HG02970 (cell line): ENCODE data around the gene EED.
"Not testable (repeated sequence)": the region's sequence is repeated elsewhere in the genome, so short reads cannot be mapped to it uniquely, and the experiment has no call there.

ENCODE experiments used
- ATAC-seq: cut with Tn5 transposase; IDR thresholded peaks from one replicate; pipeline ENCODE4 v1.9.1; 2021; ENCODE audit warnings: mild to moderate bottlenecking, moderate library complexity, moderate number of reproducible peaks; ENCODE audit not compliant: unreplicated experiment, low FRiP score

The EED gene

DNA sequence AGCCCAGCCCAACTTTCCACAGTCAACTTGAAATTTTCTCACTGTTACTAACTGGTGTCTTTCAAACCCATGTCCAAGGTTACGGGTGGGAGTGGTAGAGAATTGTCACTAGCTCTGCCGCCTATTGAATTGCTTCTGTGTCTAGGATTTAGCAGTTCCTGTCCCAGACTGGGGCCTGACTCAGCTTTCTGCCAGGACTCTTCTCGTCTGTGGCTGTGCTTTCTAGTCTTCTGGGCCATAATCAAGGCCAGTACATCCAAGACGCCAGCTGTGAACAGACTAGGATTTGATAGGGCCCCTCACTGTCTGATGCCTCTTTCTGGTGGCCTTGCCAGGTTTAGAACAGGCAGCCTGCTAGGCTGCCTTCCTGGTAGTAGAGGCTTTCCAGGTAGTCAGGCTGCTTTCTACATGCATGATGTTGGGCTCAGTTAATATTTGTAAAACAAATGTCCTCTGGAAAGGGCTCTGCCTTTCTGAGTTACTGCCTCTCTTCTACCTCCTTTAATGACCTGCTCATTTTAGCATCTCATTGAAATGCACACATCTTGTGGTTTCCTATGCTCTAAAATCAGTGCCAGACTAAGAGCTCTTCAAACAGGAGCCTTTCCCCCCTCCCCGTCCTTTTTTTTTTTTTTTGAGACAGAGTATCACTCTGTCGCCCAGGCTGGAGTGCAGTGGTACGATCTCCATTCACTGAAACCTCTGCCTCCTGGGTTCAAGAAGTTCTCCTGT lies 44.4 kb downstream of the EED start:
- no peak for ATAC-seq

DNA sequence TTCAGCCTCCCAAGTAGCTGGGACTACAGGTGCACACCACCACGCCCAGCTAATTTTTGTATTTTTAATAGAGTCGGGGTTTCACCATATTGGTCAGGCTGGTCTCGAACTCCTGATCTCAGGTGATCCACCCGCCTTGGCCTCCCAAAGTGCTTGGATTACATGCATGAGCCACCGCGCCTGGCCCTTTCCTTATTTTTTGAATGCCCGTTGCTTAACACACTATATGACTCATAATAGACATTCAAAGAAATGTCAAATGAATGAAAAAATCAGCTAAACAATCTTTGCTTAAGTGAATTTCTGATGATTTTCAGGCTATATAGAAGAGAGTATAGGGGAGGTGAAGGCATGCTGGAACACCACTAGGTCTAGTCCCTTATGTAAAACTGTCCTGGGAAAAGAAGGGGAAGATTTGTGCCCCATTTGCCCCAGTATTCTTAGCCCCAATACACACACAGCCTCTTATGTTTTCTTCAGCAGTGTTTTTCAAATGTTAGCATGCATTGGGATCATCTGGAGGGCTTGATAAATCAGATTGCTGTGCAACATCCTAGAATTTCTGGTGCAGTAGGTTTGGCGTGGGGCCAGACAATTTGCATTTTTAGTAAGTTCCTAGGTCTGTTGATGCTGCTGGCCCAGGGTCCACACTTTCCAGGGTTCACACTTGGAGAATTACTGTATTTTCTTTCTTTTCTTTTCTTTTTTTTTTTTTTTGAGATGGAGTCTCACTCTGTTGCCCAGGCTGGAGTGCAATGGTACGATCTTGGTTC lies 45.1 kb downstream of the EED start:
- ATAC-seq = not testable (repeated sequence)

DNA sequence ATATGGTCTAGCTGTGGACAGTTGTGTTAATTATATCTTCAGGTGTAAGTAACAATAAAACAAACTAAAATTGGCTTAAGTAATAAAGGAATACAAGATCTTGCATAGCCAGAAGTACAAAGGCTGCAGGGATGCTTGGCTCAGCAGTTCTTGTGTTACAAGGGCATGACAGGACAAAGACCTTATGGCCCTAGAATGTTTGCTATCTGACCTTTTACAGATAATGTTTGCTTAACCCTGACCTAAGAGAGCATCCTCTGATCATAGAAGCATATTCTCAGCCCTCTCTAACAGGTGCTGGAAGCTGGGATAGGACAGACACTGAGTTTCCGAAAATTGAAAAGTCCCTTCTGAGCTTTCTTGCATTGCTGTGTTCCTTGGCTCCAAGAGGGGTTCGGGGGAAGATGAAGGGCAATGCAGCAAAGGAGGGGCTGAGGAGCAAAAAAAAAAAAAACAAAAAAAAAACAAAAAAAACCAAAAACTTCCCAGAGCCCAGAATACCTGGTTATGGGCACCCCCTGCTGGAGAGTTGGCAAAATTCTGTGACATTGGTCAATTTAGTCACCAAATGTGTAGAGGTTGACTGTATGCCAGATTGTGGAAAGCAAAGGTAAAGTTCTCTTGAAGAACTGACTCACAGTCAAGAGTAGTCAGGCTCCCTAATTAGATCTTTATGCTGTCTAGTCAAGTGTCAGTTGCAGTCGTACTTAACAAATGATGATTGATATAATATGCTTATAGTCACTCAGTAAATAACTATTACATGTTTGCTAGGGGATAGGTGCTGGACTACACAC lies 47.1 kb downstream of the EED start:
- ATAC-seq = no peak

DNA sequence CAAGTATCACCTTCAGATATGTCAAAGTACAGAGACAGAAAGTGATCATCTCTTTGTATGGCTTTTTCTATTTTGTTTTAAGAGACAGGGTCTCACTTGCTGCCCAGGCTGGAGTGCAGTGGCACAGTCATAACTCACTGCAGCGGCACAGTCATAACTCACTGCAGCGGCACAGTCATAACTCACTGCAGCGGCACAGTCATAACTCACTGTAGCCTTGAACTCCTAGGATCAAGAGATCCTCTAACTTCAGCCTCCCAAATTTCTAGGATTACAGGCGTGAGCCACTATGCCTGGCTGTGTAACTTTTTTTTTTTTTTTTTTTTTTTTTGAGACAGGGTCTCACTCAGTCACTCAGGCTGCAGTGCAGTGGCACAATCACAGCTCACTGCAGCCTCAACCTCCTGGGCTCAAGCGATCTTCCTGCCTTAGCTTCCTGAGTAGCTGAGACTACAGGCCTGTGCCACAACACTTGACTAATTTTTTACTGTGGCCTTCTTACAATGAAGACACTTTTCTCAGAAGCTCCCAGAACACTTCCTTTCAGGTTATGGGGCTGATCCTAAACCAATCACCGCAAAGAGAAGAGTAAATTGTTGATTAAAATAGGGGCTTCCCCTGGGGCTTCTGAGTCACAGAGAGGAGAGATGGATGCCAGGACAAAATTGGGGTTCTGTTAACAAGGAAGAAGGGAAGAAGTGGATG lies 48.5 kb downstream of the EED start:
- ATAC-seq = no peak

DNA sequence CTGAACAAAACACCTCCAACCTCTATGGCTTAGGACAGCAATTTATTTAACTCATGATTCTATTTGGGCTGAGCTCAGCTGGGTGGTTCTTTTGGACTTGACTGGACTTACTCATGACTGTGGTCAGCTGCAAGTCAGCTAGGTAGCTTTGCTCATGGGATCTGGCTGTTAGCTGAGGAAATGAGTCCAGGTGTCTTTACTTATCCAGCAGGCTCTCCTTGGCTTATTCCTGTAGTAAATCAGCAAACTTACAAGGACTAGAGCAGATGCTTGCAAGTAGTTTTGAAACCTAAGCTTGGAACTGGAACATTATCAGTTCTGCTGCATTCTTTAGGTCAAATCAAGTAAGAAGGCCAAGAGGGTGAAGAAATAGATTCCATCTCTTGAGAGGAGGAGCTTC lies 49.5 kb downstream of the EED start:
- ATAC-seq = no peak

DNA sequence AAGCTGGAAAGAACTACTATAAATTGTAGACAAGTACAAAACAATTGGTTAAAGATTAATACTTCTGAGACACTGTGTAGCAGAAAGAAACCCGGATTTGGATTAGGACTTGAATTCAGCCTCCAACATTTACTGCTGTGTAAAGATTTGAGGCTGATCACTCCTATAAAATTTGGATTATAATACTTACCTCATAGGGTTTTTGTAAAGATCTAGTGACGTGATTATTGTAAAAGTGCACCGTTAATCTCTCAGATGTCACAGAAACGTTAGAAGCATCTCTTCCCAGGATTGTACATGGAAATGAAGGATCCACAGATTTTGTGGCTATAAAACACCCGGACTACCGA lies 57.2 kb downstream of the EED start:
- ATAC-seq = peak; percentile 9

DNA sequence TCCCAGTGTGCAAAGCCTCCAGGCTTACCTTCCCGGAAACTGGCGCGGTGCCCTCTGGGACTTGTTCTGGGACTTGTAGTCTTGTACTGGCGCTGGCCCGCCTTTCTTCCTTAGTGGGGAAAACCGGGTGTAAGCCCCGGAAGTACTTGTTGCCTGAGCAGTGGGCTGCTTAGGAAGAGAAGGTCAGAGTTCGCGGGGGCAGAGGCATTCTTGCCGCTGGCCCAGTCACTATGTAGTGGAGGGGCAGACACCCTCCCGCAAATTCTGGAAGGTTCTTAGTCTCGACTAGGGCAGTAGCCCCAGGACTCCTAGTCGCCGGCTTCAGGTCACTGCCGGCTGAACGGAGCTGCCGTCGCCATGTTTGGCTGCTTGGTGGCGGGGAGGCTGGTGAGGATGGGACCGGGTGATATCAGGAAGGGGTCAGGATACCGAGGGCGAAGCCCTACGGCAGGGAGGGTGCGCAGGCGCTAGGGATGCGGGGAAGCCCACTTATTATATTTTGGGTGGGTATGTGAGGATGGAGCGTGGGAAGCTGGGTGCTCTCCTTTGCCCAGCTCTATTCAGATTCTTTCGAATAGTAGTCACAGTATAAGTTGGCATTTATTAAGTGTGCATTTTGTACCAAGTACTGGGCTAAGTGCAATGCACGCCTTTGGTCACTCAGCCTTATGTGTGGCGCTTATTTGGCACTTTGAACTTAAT lies 57.7 kb downstream of the EED start, which contains the start of gene HIKESHI:
TSS of gene HIKESHI (plus strand) at position 149 of the 702 bp plus-strand sequence. CDS start at position 358, 209 bp downstream.
- peak; percentile 98 for ATAC-seq

DNA sequence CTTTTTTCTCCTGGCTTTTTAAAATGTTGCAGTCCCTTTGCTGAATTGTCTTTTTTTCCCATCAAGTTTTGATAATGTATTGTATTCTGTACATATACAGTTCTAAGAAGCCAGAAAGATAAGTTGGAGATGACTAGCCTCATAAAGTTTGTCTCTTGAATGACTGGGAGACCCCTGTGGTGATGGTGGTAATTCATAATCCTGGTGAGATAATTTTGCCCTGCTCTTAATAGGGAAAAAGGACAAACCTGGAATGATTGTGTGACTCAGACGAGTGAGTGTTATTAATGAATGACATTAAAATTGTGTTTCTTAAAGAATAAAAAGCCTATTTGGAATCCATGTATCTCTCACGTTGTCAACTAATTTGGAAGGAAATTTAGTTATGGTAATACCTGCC lies 58.7 kb downstream of the EED start:
- no peak for ATAC-seq

DNA sequence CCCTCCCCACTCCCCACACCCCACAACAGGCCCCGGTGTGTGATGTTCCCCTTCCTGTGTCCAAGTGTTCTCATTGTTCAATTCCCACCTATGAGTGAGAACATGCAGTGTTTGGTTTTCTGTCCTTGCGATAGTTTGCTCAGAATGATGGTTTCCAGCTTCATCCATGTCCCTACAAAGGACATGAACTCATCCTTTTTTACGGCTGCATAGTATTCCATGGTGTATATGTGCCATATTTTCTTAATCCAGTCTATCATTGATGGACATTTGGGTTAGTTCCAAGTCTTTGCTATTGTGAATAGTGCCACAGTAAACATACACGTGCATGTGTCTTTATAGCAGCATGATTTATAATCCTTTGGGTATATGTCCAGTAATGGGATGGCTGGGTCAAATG lies 64.2 kb downstream of the EED start:
- not testable (repeated sequence) for ATAC-seq

DNA sequence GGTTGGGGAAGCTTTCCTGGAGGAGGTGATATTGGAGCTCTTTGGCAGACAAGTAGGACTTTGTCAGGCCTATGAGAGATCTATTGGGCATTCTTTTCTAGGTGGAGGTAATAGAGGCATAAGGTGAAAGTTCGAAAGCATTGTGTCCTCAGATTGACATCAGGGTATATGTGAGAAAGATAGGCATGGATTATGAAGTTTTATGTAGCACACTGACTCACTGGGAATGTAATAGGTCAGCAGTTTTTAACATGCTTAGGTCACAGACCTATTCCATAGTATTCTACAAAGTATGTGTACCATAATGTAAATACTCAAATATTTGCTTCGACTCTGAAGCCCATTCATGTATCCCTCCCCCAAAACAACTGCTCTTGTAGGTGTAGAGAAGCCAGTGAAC lies 69.2 kb downstream of the EED start:
- no peak for ATAC-seq

DNA sequence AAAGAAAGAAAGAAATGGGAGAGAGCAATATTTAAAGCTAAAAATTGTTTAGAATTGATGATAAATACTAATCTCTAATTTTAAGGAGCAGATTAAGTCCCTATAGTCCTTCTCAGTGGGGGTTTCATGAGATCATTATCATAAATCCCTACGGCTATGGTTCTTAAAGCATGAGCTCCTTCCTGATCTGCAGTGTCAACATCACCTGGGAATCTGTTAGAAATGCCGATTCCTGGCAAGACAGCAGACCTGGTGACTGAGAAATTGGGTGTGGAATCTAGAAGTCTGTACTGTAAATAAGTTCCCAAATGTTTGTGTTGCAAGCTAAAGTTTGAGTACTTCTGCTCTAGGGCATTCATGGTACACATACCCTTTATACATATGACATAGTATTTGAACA lies 70.1 kb downstream of the EED start:
- no peak for ATAC-seq
